ENCODE data around the gene ADGRA1. TPM values are rescaled to one million over a fixed set of nuclear protein-coding genes. Genes with fewer than 3 reads are reported as not detected.

Gene ADGRA1
- total RNA-seq, 6 donors from 2014 or later: 0.30 to 1.0 (median 0.39) TPM; not detected in 1

DNA sequence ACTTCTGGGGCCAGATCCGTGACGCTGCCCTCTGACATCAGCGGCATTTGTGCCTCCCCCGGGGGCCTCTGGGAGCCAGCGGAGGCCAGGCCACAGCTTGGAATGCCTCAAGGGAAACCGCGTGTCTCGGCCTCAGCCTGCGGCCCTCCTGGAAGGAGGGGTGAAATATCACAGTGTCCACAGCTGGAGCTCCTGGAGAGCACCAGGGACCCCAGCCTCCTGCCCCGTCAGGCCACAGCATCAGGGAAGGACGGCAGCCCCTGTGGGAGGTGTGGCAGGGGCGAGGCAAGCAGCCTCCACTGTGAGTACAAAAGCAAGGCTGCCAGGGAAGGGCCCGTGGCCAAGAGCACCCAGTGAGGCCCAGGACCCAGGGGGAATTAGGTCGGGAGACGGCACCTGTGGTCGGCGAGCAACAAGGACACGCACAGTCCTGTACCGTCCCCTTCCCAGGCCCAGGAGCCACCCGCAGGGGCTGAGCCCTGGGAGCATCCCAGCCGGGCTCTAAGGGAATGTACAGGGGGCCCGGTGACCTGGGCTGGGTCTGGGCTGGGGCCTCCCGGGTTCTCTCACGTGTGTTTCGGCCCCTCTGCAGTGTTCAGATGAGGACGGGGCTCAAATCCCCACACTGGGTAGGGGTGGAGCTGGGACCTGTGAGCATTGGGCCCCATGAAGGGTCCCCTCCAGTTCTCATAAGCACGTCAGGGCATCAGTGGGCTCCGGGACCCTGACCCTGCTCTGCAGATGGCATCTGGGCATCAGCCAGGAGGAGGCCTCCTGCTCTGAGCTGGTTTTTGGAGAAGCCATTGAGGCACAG lies 53.6 kb downstream of the ADGRA1 start:
- Histone ChIP-seq H3K27me3 (peaks cover 0 to 3% (median 0%) of the 10 kb centered on the region in 4 donors), H3K4me1 (peaks cover 0 to 5% (median 0%) of the 10 kb centered on the region in 4 donors), H3K4me3 (no peak overlapping the region), H3K9me3 (no peaks in the 10 kb centered on the region), H3K27ac (no peak overlapping the region), H3K36me3 (no peaks in the 10 kb centered on the region)
- ATAC-seq (ENCODE audit: low FRiP score in 2 of 2) (peak in 1 of 2 donors; percentile 66), DNase-seq (peak in 1 of 2 donors; percentile 72)
- WGBS, 2 donors: 75 to 83% methylated on average over 6 to 24 of the region's 28 CpGs
- no peak for TF ChIP-seq POLR2AphosphoS5 (IDR thresholded peaks at IDR 0.05)
- no peak for TF ChIP-seq POLR2A (IDR thresholded peaks at IDR 0.05)
- TF ChIP-seq EP300 (IDR thresholded peaks at IDR 0.05): no peak
- TF ChIP-seq, protein P1, sequence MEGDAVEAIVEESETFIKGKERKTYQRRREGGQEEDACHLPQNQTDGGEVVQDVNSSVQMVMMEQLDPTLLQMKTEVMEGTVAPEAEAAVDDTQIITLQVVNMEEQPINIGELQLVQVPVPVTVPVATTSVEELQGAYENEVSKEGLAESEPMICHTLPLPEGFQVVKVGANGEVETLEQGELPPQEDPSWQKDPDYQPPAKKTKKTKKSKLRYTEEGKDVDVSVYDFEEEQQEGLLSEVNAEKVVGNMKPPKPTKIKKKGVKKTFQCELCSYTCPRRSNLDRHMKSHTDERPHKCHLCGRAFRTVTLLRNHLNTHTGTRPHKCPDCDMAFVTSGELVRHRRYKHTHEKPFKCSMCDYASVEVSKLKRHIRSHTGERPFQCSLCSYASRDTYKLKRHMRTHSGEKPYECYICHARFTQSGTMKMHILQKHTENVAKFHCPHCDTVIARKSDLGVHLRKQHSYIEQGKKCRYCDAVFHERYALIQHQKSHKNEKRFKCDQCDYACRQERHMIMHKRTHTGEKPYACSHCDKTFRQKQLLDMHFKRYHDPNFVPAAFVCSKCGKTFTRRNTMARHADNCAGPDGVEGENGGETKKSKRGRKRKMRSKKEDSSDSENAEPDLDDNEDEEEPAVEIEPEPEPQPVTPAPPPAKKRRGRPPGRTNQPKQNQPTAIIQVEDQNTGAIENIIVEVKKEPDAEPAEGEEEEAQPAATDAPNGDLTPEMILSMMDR (IDR thresholded peaks at IDR 0.05): no peak

DNA sequence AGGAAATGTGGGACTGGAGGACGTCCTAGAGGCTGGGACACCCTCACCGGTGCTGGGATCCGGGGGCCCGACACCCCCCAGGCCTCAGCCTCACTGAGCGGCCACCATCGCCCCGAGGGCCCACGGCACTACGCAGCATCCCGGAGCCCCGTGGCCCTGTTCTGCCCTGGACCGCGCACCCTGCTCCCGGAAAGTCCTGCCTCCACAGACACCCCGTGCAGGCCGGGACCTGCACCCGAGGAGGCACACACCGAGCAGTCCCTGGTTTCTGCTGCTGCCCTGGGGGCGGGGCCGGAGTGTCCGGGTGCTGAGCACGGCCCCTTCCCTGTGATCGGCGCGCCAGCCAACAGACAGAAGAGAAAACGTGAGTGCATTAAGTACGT lies 54.2 kb downstream of the ADGRA1 start:
- Histone ChIP-seq H3K36me3 (no peaks in the 10 kb centered on the region), H3K27ac (no peak overlapping the region), H3K27me3 (peaks cover 0 to 3% (median 0%) of the 10 kb centered on the region in 4 donors), H3K4me1 (peaks cover 0 to 5% (median 0%) of the 10 kb centered on the region in 4 donors), H3K4me3 (no peak overlapping the region), H3K9me3 (no peaks in the 10 kb centered on the region)
- 83 to 87% methylated on average over 19 to 27 of the region's 27 CpGs for WGBS, 2 donors
- peak in 1 of 2 donors; percentile 54 for ATAC-seq (ENCODE audit: low FRiP score in 2 of 2)
- TF ChIP-seq EP300 (IDR thresholded peaks at IDR 0.05) (no peak), POLR2AphosphoS5 (IDR thresholded peaks at IDR 0.05) (no peak), POLR2A (IDR thresholded peaks at IDR 0.05) (no peak)
- TF ChIP-seq, protein P1 (IDR thresholded peaks at IDR 0.05): no peak
- DNase-seq: peak; percentile 14 to 78

DNA sequence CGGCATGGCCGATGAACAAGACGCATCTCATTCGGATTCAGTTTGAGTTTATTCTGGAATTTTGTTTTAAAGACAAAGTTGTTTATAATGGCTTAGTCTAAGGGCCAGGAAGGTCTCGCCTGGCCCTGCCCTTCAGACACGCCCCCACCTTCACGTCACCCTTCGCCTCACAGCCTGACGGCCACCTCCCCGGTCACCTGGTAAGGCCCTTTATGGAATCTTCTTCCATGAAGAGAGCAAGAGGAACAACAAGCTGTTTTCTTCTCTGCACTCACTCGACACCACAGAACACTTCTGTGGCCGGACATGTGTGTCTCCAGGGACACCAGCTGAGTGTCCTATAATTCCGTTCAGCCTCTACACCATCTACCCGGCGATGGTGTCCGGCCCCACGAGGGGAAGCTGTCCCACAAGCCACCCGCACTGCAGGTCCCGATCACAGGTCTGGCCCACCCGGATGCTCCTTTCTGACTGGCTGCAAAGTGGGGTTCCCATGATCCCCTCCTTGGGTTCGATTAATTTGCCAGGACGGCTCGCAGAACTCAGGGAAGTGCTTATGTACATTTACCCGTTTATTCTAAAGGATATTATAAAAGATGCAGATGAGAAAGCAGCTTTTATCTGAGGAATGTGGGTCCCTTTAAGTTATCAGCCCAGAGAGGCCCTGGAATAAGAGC lies 54.9 kb downstream of the ADGRA1 start:
- ATAC-seq (ENCODE audit: low FRiP score in 2 of 2): no peak
- H3K36me3 ChIP-seq: no peaks in the 10 kb centered on the region
- TF ChIP-seq POLR2AphosphoS5 (IDR thresholded peaks at IDR 0.05): no peak
- no peak for TF ChIP-seq EP300 (IDR thresholded peaks at IDR 0.05)
- TF ChIP-seq, protein P1 (IDR thresholded peaks at IDR 0.05): no peak
- no peak for TF ChIP-seq POLR2A (IDR thresholded peaks at IDR 0.05)
- no peak overlapping the region for H3K4me3 ChIP-seq
- peaks cover 0 to 4% (median 0%) of the 10 kb centered on the region in 4 donors for H3K9me3 ChIP-seq
- H3K4me1 ChIP-seq: peaks cover 0 to 5% (median 0%) of the 10 kb centered on the region in 4 donors
- H3K27me3 ChIP-seq: peaks cover 0 to 3% (median 0%) of the 10 kb centered on the region in 4 donors
- DNase-seq: peak in 1 of 2 donors; percentile 25
- no peak overlapping the region for H3K27ac ChIP-seq
- WGBS, 2 donors: 75 to 83% methylated on average over 16 to 24 of the region's 24 CpGs

DNA sequence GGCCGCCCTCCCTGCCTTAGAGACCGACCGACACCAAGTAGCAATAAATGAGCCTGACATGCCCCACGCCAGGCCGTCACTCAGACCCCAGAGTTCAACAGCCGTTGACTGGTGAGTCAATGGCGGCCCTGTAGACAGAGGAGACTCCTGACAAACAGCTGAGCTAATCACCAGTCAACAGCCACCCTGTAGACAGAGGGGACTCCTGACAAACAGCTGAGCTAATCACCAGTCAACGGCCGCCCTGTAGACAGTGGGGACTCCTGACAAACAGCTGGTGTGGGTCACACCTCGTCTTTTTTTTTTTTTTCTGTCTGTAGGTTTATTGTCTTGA lies 55.4 kb downstream of the ADGRA1 start:
- TF ChIP-seq POLR2AphosphoS5 (IDR thresholded peaks at IDR 0.05) (no peak), POLR2A (IDR thresholded peaks at IDR 0.05) (no peak), EP300 (IDR thresholded peaks at IDR 0.05) (no peak)
- TF ChIP-seq, protein P1 (IDR thresholded peaks at IDR 0.05): no peak
- H3K4me3 ChIP-seq: no peak overlapping the region
- no peaks in the 10 kb centered on the region for H3K36me3 ChIP-seq
- no peak for DNase-seq
- H3K4me1 ChIP-seq: peaks cover 0 to 5% (median 0%) of the 10 kb centered on the region in 4 donors
- H3K27me3 ChIP-seq: peaks cover 0 to 3% (median 0%) of the 10 kb centered on the region in 4 donors
- 43 to 67% methylated on average over 9 to 10 of the region's 10 CpGs for WGBS, 2 donors
- no peak overlapping the region for H3K27ac ChIP-seq
- no peak for ATAC-seq (ENCODE audit: low FRiP score in 2 of 2)
- H3K9me3 ChIP-seq: peaks cover 0 to 4% (median 0%) of the 10 kb centered on the region in 4 donors
